MM.1S (cell line): ENCODE data around the gene WDR64.

ENCODE experiments used
- EZH2 ChIP-seq: fragments of 300-600 bp; sonication (generic); optimal IDR thresholded peaks from 2 replicates; pipeline ENCODE3; 2017; ENCODE audit warnings: low read depth, mild to moderate bottlenecking, antibody characterized with exemption, low read length, mixed read lengths
- EZH2phosphoT487 ChIP-seq: fragments of 300-600 bp; sonication (generic); IDR thresholded peaks from 2 replicates; pipeline ENCODE4 v1.6.1; 2018; ENCODE audit warnings: antibody characterized with exemption, low read length
- TF ChIP-seq, protein P1 (sequence below): fragments of 300-600 bp; sonication (generic); IDR thresholded peaks from 2 replicates; pipeline ENCODE4 v1.5.1; 2016; ENCODE audit warnings: antibody characterized with exemption, low read length, mixed read lengths

GRCh38 chr1:241828463-241829021, 176.5 kb downstream of the WDR64 start:
- TF ChIP-seq, protein P1, sequence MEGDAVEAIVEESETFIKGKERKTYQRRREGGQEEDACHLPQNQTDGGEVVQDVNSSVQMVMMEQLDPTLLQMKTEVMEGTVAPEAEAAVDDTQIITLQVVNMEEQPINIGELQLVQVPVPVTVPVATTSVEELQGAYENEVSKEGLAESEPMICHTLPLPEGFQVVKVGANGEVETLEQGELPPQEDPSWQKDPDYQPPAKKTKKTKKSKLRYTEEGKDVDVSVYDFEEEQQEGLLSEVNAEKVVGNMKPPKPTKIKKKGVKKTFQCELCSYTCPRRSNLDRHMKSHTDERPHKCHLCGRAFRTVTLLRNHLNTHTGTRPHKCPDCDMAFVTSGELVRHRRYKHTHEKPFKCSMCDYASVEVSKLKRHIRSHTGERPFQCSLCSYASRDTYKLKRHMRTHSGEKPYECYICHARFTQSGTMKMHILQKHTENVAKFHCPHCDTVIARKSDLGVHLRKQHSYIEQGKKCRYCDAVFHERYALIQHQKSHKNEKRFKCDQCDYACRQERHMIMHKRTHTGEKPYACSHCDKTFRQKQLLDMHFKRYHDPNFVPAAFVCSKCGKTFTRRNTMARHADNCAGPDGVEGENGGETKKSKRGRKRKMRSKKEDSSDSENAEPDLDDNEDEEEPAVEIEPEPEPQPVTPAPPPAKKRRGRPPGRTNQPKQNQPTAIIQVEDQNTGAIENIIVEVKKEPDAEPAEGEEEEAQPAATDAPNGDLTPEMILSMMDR = no peak
- TF ChIP-seq EZH2phosphoT487 = no peak
- no peak for TF ChIP-seq EZH2
